Activated CD4-positive, CD25-positive, alpha-beta regulatory T cell treated with anti-CD3 and anti-CD28 coated beads, Interleukin-2, amount 50 U/mL, for 16 hours (primary cell): ENCODE results near the gene BICD1.

ENCODE experiments used
- DNase-seq: peaks from one replicate; pipeline ENCODE4 v3.0.0-alpha.2; 2020; ENCODE audit warnings: low read depth, low spot score

The BICD1 gene

GRCh38 chr12:32102234-32102633 is 4.4 kb upstream of the BICD1 start:
- no peak for DNase-seq

- no peak for DNase-seq
Observed at GRCh38 chr12:32104572-32105355, 1.9 kb upstream of the BICD1 start.

GRCh38 chr12:32105986-32106516 is 596 bp upstream of the BICD1 start:
- no peak for DNase-seq

- DNase-seq: no peak
Observed at GRCh38 chr12:32107359-32108267, 966 bp downstream of the BICD1 start.

GRCh38 chr12:32108787-32109186 is 2.1 kb downstream of the BICD1 start:
- no peak for DNase-seq

GRCh38 chr12:32110417-32110816 is 3.8 kb downstream of the BICD1 start:
- DNase-seq: no peak

GRCh38 chr12:32110942-32111341 is 4.3 kb downstream of the BICD1 start:
- DNase-seq: no peak

- DNase-seq: no peak
Observed at GRCh38 chr12:32115404-32116104, 8.9 kb downstream of the BICD1 start.

GRCh38 chr12:32116897-32117296 is 10.2 kb downstream of the BICD1 start:
- no peak for DNase-seq

- DNase-seq: no peak
Observed at GRCh38 chr12:32117316-32117715, 10.7 kb downstream of the BICD1 start.

GRCh38 chr12:32118806-32119205 is 12.2 kb downstream of the BICD1 start:
- DNase-seq: no peak

- DNase-seq: no peak
Observed at GRCh38 chr12:32120419-32120818, 13.8 kb downstream of the BICD1 start.

GRCh38 chr12:32124637-32125036 is 18.0 kb downstream of the BICD1 start:
- DNase-seq: no peak

- no peak for DNase-seq
Observed at GRCh38 chr12:32125455-32126084, 18.9 kb downstream of the BICD1 start.

GRCh38 chr12:32126720-32127119 is 20.1 kb downstream of the BICD1 start:
- DNase-seq: no peak

GRCh38 chr12:32131666-32132065 is 25.0 kb downstream of the BICD1 start:
- no peak for DNase-seq

GRCh38 chr12:32134101-32134888 is 27.6 kb downstream of the BICD1 start:
- peak; percentile 4 for DNase-seq

- no peak for DNase-seq
Observed at GRCh38 chr12:32135967-32136366, 29.3 kb downstream of the BICD1 start.

GRCh38 chr12:32136404-32136803 is 29.8 kb downstream of the BICD1 start:
- no peak for DNase-seq

GRCh38 chr12:32139064-32139421 is 32.4 kb downstream of the BICD1 start:
- DNase-seq: no peak

GRCh38 chr12:32140877-32141276 is 34.2 kb downstream of the BICD1 start:
- no peak for DNase-seq
